PC-3 (cell line): ENCODE results near the gene PPIL4. TPM values are rescaled to one million over a fixed set of nuclear protein-coding genes. Genes with fewer than 3 reads are reported as not detected.

Experiments used
- ATAC-seq: fragments of 200-7000 bp; cut with Tn5 transposase; 2 replicates; pipeline ENCODE4 v1.9.1; 2020; ENCODE audit warnings: mild to moderate bottlenecking, moderate library complexity
- BruUV-seq: library from RNA; stranded (reverse); fragments of 400-500 nt; replicated peaks from 2 replicates; lab custom pipeline; 2021; lab: Mats Ljungman, UMichigan
- CTCF ChIA-PET: fragments of 300-600 bp; sonication (Branson Sonifier 250); formaldehyde crosslinking; loops from one replicate; lab custom pipeline; 2022; ENCODE audit warnings: antibody characterized with exemption; lab: Charles Lee
- POLR2A ChIA-PET: fragments of 300-600 bp; sonication (Branson Sonifier 250); formaldehyde crosslinking; loops from one replicate; lab custom pipeline; 2022; ENCODE audit warnings: antibody characterized with exemption; ENCODE audit not compliant: unreplicated experiment; lab: Charles Lee
- DNase-seq: peaks from one replicate; pipeline ENCODE4 v3.0.0-alpha.2; 2015
- H2AFZ ChIP-seq: fragments of 300-600 bp; sonication (generic); 2 replicates; pipeline ENCODE4 v1.6.0; 2016; ENCODE audit warnings: antibody characterized with exemption, low read length
- H3F3A ChIP-seq: fragments of 300-600 bp; sonication (generic); one replicate; pipeline ENCODE4 v1.6.0; 2017; ENCODE audit warnings: antibody characterized with exemption, low read length, control low read depth, mild to moderate bottlenecking; ENCODE audit not compliant: unreplicated experiment
- H3K27ac ChIP-seq: fragments of 300-600 bp; sonication (generic); 2 replicates; pipeline ENCODE4 v1.5.1; 2016; ENCODE audit warnings: mild to moderate bottlenecking, low read length
- H3K27me3 ChIP-seq: fragments of 300-600 bp; sonication (generic); 2 replicates; pipeline ENCODE4 v1.6.1; 2016; ENCODE audit warnings: low read length, mixed read lengths
- H3K36me3 ChIP-seq: fragments of 300-600 bp; sonication (generic); 2 replicates; pipeline ENCODE4 v1.6.1; 2016; ENCODE audit warnings: low read depth, mixed run types, low read length, mixed read lengths
- H3K4me1 ChIP-seq: fragments of 300-600 bp; sonication (generic); 2 replicates; pipeline ENCODE4 v1.5.1; 2016; ENCODE audit warnings: low read length; ENCODE audit not compliant: insufficient read depth
- H3K4me2 ChIP-seq: fragments of 300-600 bp; sonication (generic); 2 replicates; pipeline ENCODE4 v1.6.0; 2016; ENCODE audit warnings: low read length
- H3K4me3 ChIP-seq: fragments of 300-600 bp; sonication (generic); 2 replicates; pipeline ENCODE4 v1.5.1; 2016; ENCODE audit warnings: mild to moderate bottlenecking, low read length, mixed read lengths
- H3K79me2 ChIP-seq: fragments of 300-600 bp; sonication (generic); 2 replicates; pipeline ENCODE4 v1.6.1; 2017; ENCODE audit warnings: low read length, mixed read lengths
- H3K9ac ChIP-seq: fragments of 300-600 bp; sonication (generic); 2 replicates; pipeline ENCODE4 v1.6.0; 2016; ENCODE audit warnings: mild to moderate bottlenecking, low read length
- H3K9me2 ChIP-seq: fragments of 300-600 bp; sonication (generic); replicated peaks from 2 replicates; pipeline ENCODE4 v1.6.1; 2016; ENCODE audit warnings: mixed run types, low read length, mixed read lengths
- H3K9me3 ChIP-seq: fragments of 300-600 bp; sonication (generic); 2 replicates; pipeline ENCODE4 v1.6.1; 2016; ENCODE audit warnings: low read length, mixed read lengths
- H4K20me1 ChIP-seq: fragments of 300-600 bp; sonication (generic); 2 replicates; pipeline ENCODE4 v1.6.1; 2016; ENCODE audit warnings: low read length, mixed read lengths
- CTCF ChIP-seq: fragments of 300-600 bp; sonication (generic); conservative IDR thresholded peaks from 2 replicates; pipeline ENCODE4 v1.5.1; 2017; ENCODE audit warnings: antibody characterized with exemption, low read depth, mild to moderate bottlenecking, low read length
- EZH2 ChIP-seq: fragments of 300-600 bp; sonication (generic); IDR thresholded peaks from one replicate; pipeline ENCODE4 v1.6.1; 2017; ENCODE audit warnings: antibody characterized with exemption, mild to moderate bottlenecking, low read length; ENCODE audit not compliant: unreplicated experiment
- EZH2phosphoT487 ChIP-seq: fragments of 300-600 bp; sonication (generic); IDR thresholded peaks from 2 replicates; pipeline ENCODE4 v1.6.1; 2018; ENCODE audit warnings: mild to moderate bottlenecking, antibody characterized with exemption, low read length, borderline replicate concordance
- intact Hi-C: fragments of 100-400 bp; cut with micrococcal nuclease; formaldehyde crosslinking; loops from 2 replicates; pipeline ENCODE4 v1.9.0; 2023
- total RNA-seq: library from RNA; depleted of rRNA; stranded (reverse); fragments of >200 nt; gene quantifications from 2 replicates; pipeline ENCODE4 v1.2.3, GENCODE V29; 2014

Gene PPIL4
- total RNA-seq, 1 experiment from 2014 or later: 12.8 TPM

GRCh38 chr6:149482545-149483333, 63.1 kb downstream of the PPIL4 start:
- no peak overlapping the region for H3K4me3 ChIP-seq
- intact Hi-C loops: no loop called here

DNA sequence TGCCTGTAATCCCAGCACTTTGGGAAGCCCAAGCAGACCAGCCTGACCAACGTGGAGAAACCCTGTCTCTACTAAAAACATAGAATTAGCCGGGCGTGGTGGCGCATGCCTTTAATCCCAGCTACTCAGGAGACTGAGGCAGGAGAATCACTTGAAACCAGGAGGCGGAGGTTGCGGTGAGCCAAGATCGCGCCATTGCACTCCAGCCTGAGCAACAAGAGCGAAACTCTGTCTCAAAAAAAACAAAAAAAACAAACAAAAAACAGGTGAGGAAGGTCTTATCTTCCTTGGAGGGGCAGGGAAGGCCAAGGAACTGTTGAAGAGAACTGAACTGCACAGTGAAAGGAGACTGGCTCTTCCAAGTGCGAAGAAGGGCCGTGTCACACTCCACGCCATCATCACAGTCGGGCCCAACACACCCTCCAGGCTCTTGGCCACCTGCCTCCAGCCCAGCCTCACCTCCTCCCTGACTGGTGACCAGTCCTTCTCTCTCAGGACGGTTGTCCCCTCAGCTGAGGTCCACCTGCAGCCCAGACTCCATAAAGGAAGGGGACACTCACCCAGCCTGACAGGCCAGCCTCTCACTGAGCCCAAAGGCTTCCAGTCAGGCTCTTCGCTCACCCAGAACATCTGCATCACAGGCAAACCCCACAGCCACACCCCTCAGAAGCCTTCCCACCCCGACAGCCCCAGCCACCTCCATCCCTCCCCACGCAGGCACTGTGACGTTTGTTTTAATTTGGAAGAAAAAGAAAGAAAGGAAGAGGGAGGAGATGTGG, 65.2 kb downstream of the PPIL4 start:
- no peaks in the 10 kb centered on the region for H3K27me3 ChIP-seq
- no peak overlapping the region for H3K27ac ChIP-seq
- no peak overlapping the region for H3K9ac ChIP-seq
- DNase-seq (no peak), ATAC-seq (no peak)
- H3K4me3 ChIP-seq: no peak overlapping the region
- CTCF ChIA-PET: no interaction called here
- no peaks in the 10 kb centered on the region for H3K9me2 ChIP-seq
- TF ChIP-seq EZH2phosphoT487 (no peak), EZH2 (no peak), CTCF (no peak)
- no peaks in the 10 kb centered on the region for H4K20me1 ChIP-seq
- POLR2A ChIA-PET: no interaction called here
- intact Hi-C loops: no loop called here
- H3F3A ChIP-seq: no peaks in the 10 kb centered on the region
- no peak overlapping the region for H3K4me2 ChIP-seq
- H3K9me3 ChIP-seq: no peaks in the 10 kb centered on the region
- no peaks in the 10 kb centered on the region for H3K79me2 ChIP-seq
- no TSS peak for BruUV-seq
- H3K36me3 ChIP-seq: no peaks in the 10 kb centered on the region
- peaks cover 9% of the 10 kb centered on the region for H3K4me1 ChIP-seq
- no peak overlapping the region for H2AFZ ChIP-seq

More at GRCh38 chr6:149482545-149483333, 63.1 kb downstream of the PPIL4 start:
- Histone ChIP-seq H3K27me3 (no peaks in the 10 kb centered on the region), H3K36me3 (no peaks in the 10 kb centered on the region), H4K20me1 (no peaks in the 10 kb centered on the region), H3K9ac (no peak overlapping the region), H3K79me2 (no peaks in the 10 kb centered on the region), H3F3A (no peaks in the 10 kb centered on the region), H3K4me1 (peaks cover 9% of the 10 kb centered on the region), H3K9me3 (no peaks in the 10 kb centered on the region), H3K9me2 (no peaks in the 10 kb centered on the region), H3K27ac (no peak overlapping the region), H3K4me2 (no peak overlapping the region), H2AFZ (no peak overlapping the region)
- no TSS peak for BruUV-seq
- no peak for DNase-seq
- CTCF ChIA-PET: no interaction called here
- ATAC-seq: no peak
- TF ChIP-seq EZH2 (no peak), EZH2phosphoT487 (no peak), CTCF (no peak)
- POLR2A ChIA-PET: no interaction called here
